ENCODE measurements around the gene CA4.

DNA sequence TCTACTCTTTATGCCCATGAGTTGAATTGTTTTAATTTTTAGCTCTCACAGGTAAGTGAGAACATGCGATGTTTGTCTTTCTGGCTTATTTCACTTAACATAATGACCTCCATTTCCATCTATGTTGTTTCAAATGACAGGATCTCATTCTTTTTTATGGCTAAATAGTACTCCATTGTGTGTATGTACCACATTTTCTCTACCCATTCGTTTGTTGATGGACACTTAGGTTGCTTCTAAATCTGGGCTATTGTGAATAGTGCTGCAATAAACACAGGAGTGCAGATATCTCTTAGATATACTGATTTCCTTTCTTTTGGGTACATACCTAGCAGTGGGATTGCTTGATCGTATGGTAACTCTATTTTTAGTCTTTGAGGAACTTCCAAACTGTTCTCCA is 19.3 kb upstream of the CA4 start:
- no peak for TF ChIP-seq POLR2A (IDR thresholded peaks at IDR 0.05; ENCODE audit: low read depth)
- TF ChIP-seq, protein P1, sequence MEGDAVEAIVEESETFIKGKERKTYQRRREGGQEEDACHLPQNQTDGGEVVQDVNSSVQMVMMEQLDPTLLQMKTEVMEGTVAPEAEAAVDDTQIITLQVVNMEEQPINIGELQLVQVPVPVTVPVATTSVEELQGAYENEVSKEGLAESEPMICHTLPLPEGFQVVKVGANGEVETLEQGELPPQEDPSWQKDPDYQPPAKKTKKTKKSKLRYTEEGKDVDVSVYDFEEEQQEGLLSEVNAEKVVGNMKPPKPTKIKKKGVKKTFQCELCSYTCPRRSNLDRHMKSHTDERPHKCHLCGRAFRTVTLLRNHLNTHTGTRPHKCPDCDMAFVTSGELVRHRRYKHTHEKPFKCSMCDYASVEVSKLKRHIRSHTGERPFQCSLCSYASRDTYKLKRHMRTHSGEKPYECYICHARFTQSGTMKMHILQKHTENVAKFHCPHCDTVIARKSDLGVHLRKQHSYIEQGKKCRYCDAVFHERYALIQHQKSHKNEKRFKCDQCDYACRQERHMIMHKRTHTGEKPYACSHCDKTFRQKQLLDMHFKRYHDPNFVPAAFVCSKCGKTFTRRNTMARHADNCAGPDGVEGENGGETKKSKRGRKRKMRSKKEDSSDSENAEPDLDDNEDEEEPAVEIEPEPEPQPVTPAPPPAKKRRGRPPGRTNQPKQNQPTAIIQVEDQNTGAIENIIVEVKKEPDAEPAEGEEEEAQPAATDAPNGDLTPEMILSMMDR (IDR thresholded peaks at IDR 0.05) = no peak
- TF ChIP-seq EP300 (IDR thresholded peaks at IDR 0.05) = no peak
- TF ChIP-seq POLR2AphosphoS5 (IDR thresholded peaks at IDR 0.05) = no peak

Measured in esophagus muscularis mucosa (tissue), 4 donors.